Mucosa of descending colon (tissue), 3 donors: ENCODE measurements around the gene SZRD1. TPM values are rescaled to one million over a fixed set of nuclear protein-coding genes. Genes with fewer than 3 reads are reported as not detected.

Experiments
- ATAC-seq: fragments of 200-7000 bp; cut with Tn5 transposase; one replicate; pipeline ENCODE4 v1.9.1; 2020; ENCODE audit warnings: mild to moderate bottlenecking, moderate library complexity
- DNase-seq, 3 donors: peaks; one replicate each; pipeline ENCODE4 v3.0.0-alpha.2; 2020
- H3K36me3 ChIP-seq: fragments of 200-600 bp; one replicate; pipeline ENCODE4 v1.8.0; 2021; ENCODE audit warnings: low read depth, mild to moderate bottlenecking
- H3K4me1 ChIP-seq: fragments of 200-600 bp; one replicate; pipeline ENCODE4 v1.8.0; 2021; ENCODE audit warnings: low read depth, mild to moderate bottlenecking
- H3K4me3 ChIP-seq: fragments of 200-600 bp; one replicate; pipeline ENCODE4 v1.8.0; 2021; ENCODE audit warnings: mild to moderate bottlenecking
- H3K9me3 ChIP-seq: fragments of 200-600 bp; one replicate; pipeline ENCODE4 v1.8.0; 2021; ENCODE audit warnings: mild to moderate bottlenecking
- intact Hi-C, 2 donors: fragments of 100-400 bp; cut with DNase I in 1 of 2; cut with micrococcal nuclease in 1 of 2; formaldehyde crosslinking; loops; one replicate each; pipeline versions ENCODE4 v1.11.0 to v1.11.1; 2022; cut with DNase I, micrococcal nuclease
- total RNA-seq, 3 donors: library from RNA; stranded (reverse); fragmentation: NEBNext Ultra II Directional in 2 of 3; extraction: Animal tissue kit (Norgen Biotek cat#: 25700) in 2 of 3; gene quantifications; one replicate each; pipeline versions ENCODE4 v1.2.1 to v1.2.4, GENCODE V29; 2021 to 2023
- TF ChIP-seq, protein P1 (sequence below): fragments of 200-600 bp; IDR thresholded peaks from one replicate; pipeline ENCODE4 v1.8.0; 2022; ENCODE audit warnings: antibody characterized with exemption, mild to moderate bottlenecking
- donor health status: DM: no; HTN: no; CAD: no; lungs with moderate emphysema.
- donor health status: DM: no; HTN: no; CAD: no.
- donor health status: DM: no; HTN: yes; CAD: no.

The SZRD1 gene
- total RNA-seq, 3 donors from 2014 or later, result 105 to 120 (median 112) TPM

DNA sequence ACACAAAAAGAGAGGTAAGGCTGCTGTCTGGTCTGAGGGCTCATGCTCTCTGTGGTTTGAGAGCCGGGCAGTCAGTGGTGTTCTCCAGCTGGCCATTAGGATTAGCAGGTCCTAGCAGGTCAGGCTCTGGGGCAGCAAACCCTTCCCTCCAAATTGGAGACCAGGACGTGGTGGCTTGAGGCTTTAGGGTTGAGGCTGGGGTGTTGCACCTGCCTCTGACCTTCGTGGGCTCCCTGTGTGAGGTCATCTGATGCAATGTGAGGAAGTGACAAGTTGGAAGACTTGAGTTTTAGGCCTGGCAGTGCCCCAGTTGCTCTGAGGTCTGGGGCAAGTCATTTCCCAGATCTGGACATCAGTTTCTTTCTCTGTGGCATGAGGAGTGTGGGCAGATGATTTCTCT lies 24.4 kb downstream of the SZRD1 start:
- TF ChIP-seq, protein P1, sequence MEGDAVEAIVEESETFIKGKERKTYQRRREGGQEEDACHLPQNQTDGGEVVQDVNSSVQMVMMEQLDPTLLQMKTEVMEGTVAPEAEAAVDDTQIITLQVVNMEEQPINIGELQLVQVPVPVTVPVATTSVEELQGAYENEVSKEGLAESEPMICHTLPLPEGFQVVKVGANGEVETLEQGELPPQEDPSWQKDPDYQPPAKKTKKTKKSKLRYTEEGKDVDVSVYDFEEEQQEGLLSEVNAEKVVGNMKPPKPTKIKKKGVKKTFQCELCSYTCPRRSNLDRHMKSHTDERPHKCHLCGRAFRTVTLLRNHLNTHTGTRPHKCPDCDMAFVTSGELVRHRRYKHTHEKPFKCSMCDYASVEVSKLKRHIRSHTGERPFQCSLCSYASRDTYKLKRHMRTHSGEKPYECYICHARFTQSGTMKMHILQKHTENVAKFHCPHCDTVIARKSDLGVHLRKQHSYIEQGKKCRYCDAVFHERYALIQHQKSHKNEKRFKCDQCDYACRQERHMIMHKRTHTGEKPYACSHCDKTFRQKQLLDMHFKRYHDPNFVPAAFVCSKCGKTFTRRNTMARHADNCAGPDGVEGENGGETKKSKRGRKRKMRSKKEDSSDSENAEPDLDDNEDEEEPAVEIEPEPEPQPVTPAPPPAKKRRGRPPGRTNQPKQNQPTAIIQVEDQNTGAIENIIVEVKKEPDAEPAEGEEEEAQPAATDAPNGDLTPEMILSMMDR, result no peak
- ATAC-seq (no peak), DNase-seq (no peak)
- Histone ChIP-seq H3K36me3 (no peaks in the 10 kb centered on the region), H3K9me3 (no peaks in the 10 kb centered on the region), H3K4me3 (no peak overlapping the region), H3K4me1 (peaks cover 12% of the 10 kb centered on the region)
- intact Hi-C loops, result no loop called here

DNA sequence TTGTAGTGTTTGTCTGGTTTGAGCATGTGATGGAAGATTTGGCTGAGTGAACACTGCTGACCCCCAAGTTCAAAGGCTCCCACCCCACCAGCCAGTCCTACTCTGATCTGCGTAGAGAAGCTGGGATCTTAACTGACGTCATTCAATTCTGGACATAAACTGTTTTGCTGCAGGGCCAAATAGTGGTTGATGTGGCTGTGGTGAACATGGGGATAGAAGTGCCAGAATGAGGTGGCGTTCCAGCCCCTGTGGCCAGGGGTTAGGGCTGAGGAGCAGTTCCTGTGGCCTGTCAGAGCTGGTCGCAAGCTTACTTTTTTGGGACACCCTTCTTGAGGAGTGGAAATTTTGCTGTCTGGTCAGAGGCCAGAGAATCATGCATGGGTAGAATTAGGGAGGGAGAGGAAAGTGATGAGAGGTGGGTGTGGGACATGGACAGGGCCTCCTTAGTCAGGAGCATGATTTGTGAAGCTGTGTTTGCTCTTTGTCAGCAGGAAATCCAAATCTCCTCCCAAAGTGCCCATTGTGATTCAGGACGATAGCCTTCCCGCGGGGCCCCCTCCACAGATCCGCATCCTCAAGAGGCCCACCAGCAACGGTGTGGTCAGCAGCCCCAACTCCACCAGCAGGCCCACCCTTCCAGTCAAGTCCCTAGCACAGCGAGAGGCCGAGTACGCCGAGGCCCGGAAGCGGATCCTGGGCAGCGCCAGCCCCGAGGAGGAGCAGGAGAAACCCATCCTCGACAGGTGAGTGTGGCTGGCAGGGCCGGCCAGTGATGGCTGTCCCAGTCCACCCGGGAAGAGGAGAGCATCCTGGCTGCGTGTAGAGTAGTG lies 25.9 kb downstream of the SZRD1 start:
- no peak overlapping the region for H3K4me3 ChIP-seq
- TF ChIP-seq, protein P1, result no peak
- intact Hi-C loops, result no loop called here
- DNase-seq (no peak), ATAC-seq (no peak)
- H3K36me3 ChIP-seq, result no peaks in the 10 kb centered on the region
- no peaks in the 10 kb centered on the region for H3K9me3 ChIP-seq
- H3K4me1 ChIP-seq, result peaks cover 6% of the 10 kb centered on the region

DNA sequence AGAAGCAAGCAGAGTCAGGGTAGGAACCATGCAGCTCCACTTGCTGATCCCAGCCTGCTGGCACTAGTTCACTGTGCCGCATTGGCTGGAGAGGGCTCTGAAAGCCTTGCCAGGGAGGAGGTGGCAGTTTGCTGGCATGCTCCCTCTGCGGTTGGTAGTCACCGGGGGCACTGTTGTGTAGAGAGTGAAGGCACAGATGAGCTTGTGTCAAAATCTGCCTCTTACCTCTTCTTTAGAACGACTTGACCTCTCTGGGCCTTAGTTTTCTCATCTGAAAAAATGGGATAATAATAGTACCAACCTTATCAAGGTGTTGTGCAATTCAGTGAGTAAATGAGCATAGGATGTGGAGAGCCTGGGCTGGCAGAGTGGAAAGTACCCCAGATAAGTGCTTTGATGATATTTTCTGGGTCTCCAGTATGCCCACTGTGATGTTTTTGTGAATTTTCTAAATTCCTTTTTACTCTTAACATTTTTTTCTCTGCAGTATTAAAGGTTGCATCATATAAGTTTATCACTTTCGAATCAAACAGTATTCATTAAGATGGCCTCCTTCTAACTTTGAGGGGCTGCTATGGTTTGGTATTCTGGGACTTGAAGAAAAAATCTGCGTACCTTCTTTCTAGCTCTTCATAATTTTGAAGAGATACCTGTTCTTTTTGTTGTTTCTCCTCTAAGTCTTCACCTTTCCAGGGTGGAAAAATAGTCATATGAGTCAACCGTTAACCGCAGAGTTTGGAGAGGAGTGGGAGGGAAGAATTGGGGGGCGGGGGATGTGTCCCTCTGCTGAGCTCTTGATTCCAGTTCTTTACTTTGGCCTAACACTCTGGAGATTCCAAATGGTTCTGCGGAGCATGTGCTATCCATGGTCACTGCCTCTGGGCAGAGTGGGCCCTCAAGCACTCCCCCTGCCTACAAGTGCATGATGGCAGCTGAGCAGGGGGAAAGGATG lies 26.8 kb downstream of the SZRD1 start:
- Histone ChIP-seq H3K36me3 (no peaks in the 10 kb centered on the region), H3K4me3 (no peak overlapping the region)
- intact Hi-C loops, result no loop called here

DNA sequence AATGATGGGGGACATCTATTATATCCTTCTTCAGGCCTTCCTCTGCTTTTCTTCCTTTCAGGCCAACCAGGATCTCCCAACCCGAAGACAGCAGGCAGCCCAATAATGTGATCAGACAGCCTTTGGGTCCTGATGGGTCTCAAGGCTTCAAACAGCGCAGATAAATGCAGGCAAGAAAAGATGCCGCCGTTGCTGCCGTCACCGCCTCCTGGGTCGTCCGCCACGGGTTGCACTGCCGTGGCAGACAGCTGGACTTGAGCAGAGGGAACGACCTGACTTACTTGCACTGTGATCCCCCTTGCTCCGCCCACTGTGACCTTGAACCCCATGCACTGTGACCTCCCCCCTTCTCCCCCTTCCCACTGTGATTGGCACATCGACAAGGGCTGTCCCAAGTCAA lies 27.9 kb downstream of the SZRD1 start:
- no peaks in the 10 kb centered on the region for H3K36me3 ChIP-seq
- no peak for ATAC-seq
- no peak overlapping the region for H3K4me3 ChIP-seq
- no peaks in the 10 kb centered on the region for H3K4me1 ChIP-seq
- TF ChIP-seq, protein P1, result no peak
- no peak for DNase-seq
- intact Hi-C loops, result no loop called here
- H3K9me3 ChIP-seq, result no peaks in the 10 kb centered on the region

More for the DNA sequence above, 26.8 kb downstream of the SZRD1 start:
- ATAC-seq (no peak), DNase-seq (no peak)
- Histone ChIP-seq H3K4me1 (no peaks in the 10 kb centered on the region), H3K9me3 (no peaks in the 10 kb centered on the region)
- TF ChIP-seq, protein P1, result no peak

DNA sequence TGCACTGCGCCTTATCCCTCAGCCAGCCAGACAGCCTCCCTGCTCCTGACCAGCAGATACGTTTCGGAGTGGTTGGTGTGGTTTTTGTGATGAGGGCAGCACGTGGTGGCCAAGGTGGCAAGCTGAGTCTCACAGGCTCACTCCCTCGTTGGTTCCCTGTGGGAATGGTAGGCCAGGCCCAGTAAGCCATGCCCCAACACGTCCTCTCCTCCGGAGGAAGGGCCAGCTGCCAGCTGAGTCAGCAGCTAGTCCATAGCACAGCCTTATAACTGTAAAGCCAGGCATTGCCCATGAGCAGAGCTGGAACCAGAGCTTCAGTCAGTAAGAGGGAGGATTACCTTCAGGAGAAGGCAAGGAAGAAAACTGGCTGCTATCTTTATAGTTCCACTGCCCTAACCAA lies 29.5 kb downstream of the SZRD1 start:
- H3K4me3 ChIP-seq, result no peak overlapping the region
- TF ChIP-seq, protein P1, result no peak
- H3K36me3 ChIP-seq, result no peaks in the 10 kb centered on the region
- ATAC-seq, result no peak
- intact Hi-C loops, result no loop called here
- no peak for DNase-seq
- H3K9me3 ChIP-seq, result no peaks in the 10 kb centered on the region
- no peaks in the 10 kb centered on the region for H3K4me1 ChIP-seq
